ENCODE data around the gene RAB4A. TPM values are rescaled to one million over a fixed set of nuclear protein-coding genes. Genes with fewer than 3 reads are reported as not detected.
A peak's percentile ranks its signal among the peaks of the same experiment; 100 is the strongest.

RAB4A gene
- total and polyA plus RNA-seq, 10 of the 15 experiments (the other 5 are each of a cell fraction or from before 2014, with no cell fraction given), result 4.0 to 35.8 (median 17.7) TPM

- TF ChIP-seq RAD21 (IDR thresholded peaks at IDR 0.05; ENCODE audit: insufficient read depth, low read depth, low read length) (0 out of 2 replicates have a peak, but pooled peaks have one; percentile 0), LARP7 (IDR thresholded peaks at IDR 0.05) (peak; percentile 79; the same call in 1 of the 2 replicates), ZNF592 (IDR thresholded peaks at IDR 0.05) (no peak), ZNF207 (IDR thresholded peaks at IDR 0.05; ENCODE audit: borderline replicate concordance) (0 out of 2 replicates have a peak, but pooled peaks have one; percentile 36), NR2F1 (conservative IDR thresholded peaks at IDR 0.05) (peak; percentile 25), EGR1 (IDR thresholded peaks at IDR 0.05; ENCODE audit: borderline replicate concordance in 1 of 2, low read depth in 2 of 2, low read length in 2 of 2) (peak in 1 of 2 experiments; percentile 63; a peak in 1 of 3 replicates), FOXK2 (IDR thresholded peaks at IDR 0.05) (0 out of 2 replicates have a peak, but pooled peaks have one; percentile 19)
These were observed 72.0 kb downstream of the RAB4A start, which contains the start of gene CCSAP (continued) for GRCh38 chr1:229342656-229343569.
